HG03378 (cell line): ENCODE results near the gene ABCG4.
"Not testable (repeated sequence)": the region's sequence is repeated elsewhere in the genome, so short reads cannot be mapped to it uniquely, and the experiment has no call there.

ENCODE experiments used
- ATAC-seq: cut with Tn5 transposase; IDR thresholded peaks from one replicate; pipeline ENCODE4 v1.9.1; 2021; ENCODE audit warnings: mild to moderate bottlenecking, moderate library complexity; ENCODE audit not compliant: unreplicated experiment

ABCG4 gene

DNA sequence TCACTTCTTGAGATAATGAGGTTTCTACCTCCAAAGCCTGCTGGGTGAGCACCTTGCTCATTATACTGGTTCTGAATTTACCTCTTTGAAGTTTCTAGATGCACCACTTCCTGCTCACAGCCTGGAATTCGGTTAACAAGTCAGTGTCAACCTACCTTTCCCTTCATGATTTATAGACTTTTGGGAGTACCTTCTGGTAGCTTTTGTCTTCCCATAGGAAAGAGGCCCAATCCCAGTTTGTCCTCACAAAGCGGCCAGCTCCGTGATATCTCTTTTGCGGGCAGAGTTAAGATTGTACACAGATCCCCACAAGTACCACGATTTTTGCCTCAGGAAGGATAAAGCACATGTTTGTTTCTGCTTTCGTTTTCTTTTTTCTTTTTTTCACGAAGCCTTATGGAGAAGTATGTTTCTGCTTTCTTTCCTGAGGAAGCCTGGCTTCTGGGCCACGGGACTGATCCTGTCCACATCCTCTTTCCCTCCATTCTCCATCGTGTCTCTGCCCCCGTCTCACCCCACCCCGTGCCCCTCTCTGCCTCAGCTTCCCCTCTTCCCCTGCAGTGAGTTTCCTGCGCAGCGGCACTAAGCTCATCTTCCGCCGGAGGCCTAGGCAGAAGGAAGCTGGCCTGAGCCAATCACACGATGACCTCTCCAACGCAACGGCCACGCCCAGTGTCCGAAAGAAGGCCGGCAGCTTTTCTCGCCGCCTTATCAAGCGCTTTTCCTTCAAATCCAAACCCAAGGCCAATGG lies 33.2 kb upstream of the ABCG4 start:
- ATAC-seq: no peak

DNA sequence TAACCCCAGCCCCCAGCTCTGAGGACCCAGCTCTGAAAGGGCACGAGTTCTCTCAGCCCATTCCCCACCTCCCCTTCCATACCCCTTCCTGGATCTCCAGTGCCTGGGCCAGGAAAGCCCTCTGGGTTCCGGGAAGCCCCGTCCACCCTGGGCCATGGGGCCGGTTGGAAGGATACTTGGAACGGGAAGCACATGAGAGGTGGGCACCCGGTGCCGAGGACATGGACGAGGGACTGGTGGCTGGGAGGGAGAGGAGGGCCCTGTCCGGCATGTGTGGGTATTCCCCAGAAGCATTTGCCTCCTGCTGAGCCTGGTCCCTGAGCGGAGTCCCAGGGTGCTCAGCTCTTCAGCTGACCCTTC lies 32.6 kb upstream of the ABCG4 start:
- ATAC-seq: no peak

GRCh38 chr11:119116601-119117000 lies 32.3 kb upstream of the ABCG4 start:
- ATAC-seq: no peak

DNA sequence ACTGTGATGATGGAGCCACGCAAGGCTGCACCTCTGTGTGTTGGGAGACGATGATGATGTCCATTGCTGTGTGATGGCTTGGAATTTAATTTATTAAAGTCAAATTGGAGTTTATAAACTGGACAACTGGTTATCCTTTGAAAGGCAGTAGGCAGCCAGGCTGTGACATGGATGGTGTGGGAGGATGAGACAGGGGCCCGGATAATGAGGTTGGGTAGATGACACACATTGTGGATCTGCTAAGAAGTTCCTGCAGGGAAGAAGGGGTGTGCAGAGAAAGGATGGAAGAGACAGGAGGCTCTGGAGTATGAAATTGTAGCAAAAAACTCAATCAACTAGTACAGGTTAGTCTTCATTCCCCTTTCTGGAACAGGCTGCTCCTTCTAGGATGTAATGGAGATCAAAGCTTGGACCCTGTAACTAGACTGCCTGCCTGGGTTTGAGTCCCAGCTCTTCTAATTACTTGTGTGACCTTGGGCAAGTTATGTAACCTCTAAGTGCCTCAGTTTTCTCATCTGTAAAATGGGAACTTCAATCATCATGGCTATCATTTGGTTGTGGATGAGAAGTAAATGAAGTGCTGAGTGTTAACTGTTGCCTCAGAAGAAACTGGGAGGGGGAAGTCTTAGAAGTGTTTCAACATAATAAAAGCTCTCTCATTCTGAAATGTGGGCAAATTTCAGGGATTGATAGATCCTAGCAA lies 31.7 kb upstream of the ABCG4 start:
- ATAC-seq: no peak

DNA sequence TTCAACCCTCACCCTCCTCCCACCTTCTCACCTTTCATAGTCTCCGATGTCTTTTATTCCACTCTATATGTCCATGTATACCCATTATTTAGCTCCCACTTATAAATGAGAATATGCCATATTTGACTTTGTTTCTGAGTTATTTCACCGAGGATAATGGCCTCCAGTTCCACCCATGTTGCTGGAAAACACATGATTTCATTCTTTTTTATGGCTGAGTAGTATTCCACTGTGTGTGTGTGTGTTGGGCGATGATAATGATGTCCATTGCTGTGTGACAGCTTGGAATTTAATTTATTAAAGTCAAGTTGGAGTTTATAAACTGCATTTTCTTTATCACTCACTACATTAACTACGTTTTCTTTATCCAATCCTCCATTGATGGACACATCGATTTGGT lies 30.6 kb upstream of the ABCG4 start:
- no peak for ATAC-seq

DNA sequence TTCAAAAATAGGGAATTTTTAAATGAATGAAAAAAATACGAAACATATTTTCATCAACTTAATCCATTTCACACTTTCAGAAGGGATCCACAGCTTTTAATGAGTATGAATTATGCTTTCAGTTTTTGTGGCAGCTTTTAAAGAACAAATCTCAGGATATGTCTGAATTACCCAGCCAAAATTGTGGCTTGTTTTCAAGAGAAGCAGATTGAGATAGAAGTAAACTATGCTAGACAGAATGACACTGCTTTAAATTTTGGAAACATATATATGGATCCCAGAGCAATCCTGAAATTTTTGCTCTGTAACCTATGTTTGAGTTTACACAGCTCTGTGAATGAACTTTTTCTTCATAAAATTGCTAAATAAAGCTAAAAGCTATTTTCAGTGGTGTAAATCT lies 29.9 kb upstream of the ABCG4 start:
- no peak for ATAC-seq

DNA sequence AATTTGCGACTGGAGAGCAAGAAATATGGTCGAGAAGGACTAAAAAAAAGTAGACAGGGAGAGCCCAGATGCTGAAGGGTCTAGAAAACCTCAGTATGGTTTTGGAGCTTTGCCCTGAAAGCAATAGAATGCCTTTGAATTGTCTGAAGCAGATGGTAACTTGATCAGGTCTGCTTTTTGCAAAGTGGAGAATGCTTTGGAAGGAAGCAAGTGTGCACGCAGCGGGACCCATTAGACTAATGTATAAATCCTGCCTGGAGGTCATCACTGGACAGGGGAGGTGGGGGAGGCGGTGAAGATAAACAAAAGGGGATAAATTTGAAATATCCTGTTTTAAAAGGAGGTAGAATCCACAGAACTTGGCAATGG lies 28.2 kb upstream of the ABCG4 start:
- no peak for ATAC-seq

GRCh38 chr11:119121008-119121810 lies 27.6 kb upstream of the ABCG4 start, which contains the start of gene HINFP:
Gene HINFP (plus strand): TSS chr11:119121580. CDS start chr11:119126945, 5,365 bp downstream.
- ATAC-seq: peak; percentile 91

DNA sequence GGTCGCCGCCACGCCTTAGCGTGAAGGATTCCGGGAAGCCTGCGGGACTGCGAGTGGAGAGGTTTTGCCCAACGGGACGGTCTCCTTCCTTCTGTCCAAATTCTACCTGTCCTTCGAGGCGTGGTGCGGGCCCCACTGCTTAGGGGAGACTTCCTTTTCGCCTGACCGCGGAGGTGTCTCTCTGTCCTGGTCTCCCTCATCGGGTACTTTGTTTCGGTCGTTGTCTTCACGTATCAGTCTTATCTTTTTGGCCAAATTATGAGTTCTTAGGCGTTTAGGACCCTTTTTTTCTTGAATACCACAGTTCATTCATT lies 27.1 kb upstream of the ABCG4 start:
- no peak for ATAC-seq

- ATAC-seq: no peak
These were observed 23.0 kb upstream of the ABCG4 start for GRCh38 chr11:119125821-119126220.

GRCh38 chr11:119126675-119127268 lies 22.1 kb upstream of the ABCG4 start:
- no peak for ATAC-seq

GRCh38 chr11:119130662-119131061 lies 18.2 kb upstream of the ABCG4 start:
- no peak for ATAC-seq

GRCh38 chr11:119134389-119134978 lies 14.4 kb upstream of the ABCG4 start:
- ATAC-seq: no peak

DNA sequence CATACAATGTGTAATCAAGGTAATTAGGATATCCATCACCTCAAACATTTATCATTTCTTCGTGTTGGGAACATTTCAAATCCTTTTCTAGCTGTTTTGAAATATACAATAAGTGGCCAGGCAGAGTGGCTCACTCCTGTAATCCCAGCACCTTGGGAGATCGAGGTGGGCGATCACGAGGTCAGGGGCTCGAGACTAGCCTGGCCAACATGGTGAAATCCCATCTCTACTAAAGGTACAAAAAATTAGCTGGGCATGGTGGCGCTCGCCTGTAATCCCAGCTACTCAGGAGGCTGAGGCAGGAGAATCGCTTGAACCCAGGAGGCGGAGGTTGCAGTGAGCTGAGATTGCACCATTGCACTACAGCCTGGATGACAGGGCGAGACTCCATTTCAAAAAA lies 9.6 kb upstream of the ABCG4 start:
- ATAC-seq: not testable (repeated sequence)

DNA sequence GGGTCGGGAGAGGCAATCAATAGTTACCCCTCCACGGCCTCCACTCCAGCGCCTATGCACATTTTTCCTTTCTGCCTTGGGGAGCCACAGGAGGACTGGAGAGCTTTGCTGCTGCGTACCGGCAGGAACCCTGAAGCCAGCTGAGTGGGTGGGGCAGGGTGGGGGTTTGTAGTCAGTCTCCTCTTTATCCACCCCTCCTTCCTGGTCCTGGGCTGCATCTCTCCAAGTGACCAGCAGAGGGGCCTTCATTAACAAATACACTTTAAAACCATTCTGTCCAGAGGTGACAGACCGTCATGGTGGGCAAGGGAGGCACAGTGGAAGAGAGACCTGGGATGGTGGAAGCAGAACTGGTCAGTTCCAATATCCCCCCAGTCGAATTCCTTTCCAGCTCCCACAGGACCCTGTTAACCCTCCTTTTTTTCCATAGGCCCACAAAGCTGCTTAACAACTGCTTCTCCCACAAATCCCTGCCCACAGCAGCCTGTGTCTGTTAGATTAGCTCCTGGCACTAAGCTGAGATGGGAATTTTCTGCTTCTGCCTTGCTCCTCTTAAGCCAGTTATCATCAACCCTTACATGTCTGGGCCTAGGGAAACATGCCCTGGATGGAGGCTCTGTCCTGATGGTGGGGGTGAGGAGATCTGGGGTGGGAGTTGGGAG lies 3.9 kb upstream of the ABCG4 start:
- no peak for ATAC-seq

DNA sequence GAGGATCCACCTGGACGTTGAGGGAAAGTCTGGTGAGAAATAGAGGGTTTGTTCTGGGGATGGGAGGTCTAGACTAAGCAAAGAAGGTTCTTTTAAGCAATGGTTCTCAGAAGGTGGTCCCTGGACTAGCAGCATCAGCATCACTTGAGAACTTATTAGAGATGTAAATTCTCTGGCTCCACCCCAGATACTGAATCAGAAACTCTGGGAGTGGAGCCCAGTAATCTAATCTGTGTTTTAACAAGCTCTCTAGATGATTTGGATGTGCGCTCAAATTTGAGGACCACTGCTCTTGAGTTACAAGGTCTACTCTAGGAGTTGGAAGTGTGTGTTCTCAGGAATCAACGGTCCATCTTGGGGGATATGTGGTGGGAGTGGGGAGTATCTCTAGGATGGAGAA lies 3.3 kb upstream of the ABCG4 start:
- no peak for ATAC-seq

DNA sequence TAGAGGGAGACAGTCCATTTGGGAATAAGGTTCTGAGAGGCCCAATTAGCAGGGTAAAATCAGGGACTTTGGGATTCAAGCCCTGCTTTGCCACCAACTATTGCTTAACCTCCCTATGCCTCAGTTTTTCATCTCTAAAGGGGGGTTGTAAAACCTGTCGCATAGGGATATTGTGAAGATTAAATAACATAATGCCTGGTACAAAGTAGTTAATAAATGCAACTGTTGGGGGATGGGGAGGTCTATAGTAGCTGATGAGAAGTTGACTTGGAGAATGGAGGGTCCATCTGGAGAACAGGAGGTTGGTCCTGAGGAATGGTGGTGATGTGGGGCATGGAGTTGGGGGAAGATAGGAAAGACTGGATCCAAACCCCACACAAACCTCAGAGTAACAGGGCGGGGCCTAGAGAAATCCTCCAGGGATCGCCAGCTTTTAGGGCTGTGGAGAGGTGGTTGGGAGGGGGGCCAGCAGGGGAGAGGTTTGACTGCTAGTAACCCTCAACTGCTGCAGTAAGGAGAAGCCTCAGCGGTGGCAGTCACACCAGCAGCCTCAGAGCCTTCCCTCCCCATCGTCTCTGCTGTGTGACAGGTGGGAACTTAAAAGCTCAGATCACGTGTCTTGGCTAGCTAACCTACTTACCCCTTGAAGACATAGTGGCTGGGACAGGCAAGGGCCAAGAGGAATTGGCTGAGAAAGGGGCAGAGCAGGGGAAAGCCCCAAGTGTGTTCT lies 1.1 kb upstream of the ABCG4 start:
- ATAC-seq: no peak

DNA sequence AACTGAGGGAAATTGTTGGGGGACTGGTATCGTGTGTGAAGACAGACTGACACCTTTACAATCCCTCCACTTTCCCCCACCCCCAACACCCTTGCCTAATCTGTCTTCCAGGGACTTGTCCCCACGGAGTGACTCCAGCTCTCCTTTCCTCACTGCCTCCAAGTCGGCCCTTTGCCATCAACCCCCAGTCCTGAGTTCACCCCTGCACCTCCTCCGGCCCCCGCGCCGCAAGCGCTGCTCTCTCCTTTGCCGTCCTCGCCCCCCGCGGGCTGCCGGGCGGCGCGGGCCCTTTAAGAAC lies 183 bp upstream of the ABCG4 start:
- ATAC-seq: no peak

GRCh38 chr11:119149786-119150275 lies 979 bp downstream of the ABCG4 start:
- ATAC-seq: no peak

DNA sequence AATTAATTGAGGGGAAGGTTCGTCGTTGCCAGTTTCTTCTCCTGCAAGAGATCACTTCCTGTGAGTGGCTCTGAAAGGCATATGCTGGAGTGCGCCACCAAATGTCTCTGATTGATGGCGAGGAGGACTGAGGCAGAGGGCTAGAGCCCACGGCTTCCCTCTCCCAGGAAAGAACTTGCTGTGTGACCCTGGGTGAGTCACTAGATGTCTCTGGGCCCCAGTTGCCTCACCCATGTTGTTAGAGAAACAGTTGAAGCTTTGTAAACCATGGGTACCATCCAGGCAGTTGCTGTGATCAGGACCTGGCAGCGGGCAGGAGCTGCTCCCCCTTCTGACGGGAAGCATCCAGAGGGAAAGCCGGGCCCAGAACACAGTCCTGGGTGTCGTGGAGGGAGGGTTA lies 3.2 kb downstream of the ABCG4 start:
- ATAC-seq: no peak
